Stimulated activated CD8-positive, alpha-beta memory T cell treated with anti-CD3 and anti-CD28 coated beads, Interleukin-2, amount 100 ng/mL, for 48 hours (primary cell): ENCODE results near the gene PCDH8.
A peak's percentile ranks its signal among the peaks of the same experiment; 100 is the strongest.
"Not testable (repeated sequence)": the region's sequence is repeated elsewhere in the genome, so short reads cannot be mapped to it uniquely, and the experiment has no call there.

Source experiments
- DNase-seq, 2 donors: peaks; one replicate each; pipeline ENCODE4 v3.0.0-alpha.2; 2020; ENCODE audit warnings: low read depth in 2 of 2

Gene PCDH8

DNA sequence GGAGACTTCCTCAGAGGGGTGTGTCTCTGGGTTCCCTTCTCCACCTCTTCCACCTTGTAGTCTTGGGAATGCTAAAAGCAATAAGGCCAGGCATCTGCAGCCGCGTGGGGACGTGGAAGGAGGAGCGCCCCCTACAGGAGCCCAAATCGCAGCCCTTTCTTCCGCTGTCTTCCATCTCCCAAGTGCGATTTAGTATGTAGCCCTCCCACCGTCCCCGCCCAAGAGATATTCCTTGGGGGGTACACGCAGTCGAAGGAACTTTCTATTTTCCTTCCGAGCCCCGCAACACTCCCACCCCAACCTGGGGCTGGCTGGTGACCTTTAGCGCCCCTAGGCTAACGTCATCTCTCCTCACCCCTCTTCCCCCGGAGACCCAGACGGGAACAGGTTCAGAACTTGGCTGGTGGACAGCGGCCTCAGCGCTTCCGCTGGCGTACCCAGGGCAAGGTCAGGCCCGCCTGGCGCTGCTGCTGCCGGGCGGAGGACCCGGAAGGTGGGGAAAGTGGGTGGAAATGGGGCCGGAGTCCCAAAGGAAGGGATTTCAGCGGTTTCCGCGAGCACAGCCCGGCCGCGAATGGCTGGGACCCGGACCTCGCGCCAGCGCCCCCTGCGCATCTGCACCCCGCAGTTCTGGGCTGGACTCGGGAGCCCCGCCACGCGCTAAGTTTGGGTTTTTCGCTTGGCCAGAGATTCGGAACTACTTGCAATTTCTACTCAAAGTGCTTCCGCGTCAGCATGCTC is 2.1 kb upstream of the PCDH8 start:
- peak in 1 of 2 donors; percentile 30 for DNase-seq

DNA sequence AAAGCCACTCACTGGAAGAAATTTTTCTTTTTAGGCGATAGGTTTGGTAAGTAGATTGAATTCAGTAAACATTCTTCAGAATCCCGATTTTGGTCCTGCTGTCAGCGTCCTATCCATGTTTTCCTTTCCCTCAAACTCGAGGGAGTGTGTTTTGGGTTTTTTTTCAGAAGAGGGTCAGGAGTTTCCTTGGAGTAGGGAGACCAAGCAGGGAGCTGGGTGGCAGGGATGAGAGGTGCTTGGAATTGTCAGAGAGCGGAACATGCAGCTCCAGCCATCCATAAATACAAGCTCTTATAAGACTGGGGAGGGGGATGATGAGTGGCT is 1.6 kb upstream of the PCDH8 start:
- DNase-seq: no peak

DNA sequence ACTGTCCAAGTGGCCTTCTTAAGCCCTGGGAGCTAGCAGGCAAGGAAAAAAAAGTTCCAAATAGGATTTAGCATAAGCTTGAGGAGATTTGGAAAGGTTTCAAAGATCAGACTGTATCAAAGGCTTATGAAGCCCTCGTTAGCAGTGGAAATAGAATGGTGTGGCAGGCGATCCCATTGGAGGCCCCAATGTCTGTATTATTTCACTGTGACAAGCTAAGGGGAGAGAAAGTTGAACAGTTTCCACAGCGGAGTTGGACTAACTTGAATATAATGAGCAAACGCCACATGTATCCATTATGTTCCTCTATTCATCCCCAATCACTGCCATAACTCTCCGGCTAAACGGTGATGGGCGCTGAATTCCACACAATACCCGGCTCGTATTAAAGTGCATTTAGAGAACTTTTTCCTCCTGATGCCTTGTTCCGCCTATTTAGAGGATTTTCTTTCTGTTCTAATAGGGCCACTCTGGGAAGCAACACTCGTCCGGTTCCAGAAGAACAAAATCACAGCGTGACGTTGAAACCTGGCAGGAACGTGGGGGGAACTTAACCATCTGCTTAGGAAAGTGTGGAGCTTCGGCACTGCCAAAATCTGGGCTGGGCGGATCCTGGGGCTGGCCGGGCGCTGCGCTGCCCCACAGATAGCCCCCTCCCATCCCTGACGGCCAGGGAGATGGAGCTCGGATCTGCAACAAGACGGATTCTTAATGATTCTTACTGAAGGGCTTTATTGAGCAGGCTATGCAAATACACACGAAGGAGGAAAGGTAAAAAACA is 1.0 kb upstream of the PCDH8 start:
- no peak for DNase-seq

DNA sequence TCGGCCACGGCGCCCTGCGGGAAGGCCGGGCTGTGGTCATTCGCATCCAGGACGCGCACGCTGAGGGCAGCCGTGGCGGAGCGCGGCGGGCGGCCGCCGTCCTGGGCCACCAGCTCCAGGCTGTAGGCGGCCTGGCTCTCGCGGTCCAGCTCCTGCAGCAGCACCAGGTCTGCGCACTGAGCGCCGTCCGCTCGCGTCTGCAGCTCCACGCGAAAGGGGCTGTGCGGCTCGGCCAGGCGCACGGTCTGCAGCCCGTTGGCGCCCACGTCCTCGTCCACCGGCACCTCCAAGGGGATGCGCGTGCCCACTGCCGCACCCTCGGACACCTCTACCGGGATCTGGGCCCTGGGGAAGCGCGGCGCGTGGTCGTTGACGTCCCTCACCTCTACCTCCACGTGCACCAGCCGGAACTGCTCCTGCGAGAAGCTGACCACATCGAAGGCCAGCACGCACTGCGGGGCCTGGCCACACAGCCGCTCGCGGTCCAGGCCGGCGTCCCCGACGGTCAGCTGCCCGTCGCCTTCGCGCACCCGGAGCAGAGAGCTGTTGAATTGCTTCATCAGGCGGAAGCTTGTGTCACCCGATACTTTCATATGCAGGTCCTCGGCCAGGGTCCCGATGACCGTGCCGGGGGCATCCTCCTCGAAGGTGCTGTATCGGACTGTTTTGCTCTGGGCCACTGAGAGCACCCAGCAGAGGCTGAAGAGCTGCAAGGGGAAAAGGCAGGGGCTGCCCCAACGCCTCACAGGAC is 583 bp downstream of the PCDH8 start:
- no peak for DNase-seq

GRCh38 chr13:52847322-52847681 is 1.1 kb downstream of the PCDH8 start:
- no peak for DNase-seq

DNA sequence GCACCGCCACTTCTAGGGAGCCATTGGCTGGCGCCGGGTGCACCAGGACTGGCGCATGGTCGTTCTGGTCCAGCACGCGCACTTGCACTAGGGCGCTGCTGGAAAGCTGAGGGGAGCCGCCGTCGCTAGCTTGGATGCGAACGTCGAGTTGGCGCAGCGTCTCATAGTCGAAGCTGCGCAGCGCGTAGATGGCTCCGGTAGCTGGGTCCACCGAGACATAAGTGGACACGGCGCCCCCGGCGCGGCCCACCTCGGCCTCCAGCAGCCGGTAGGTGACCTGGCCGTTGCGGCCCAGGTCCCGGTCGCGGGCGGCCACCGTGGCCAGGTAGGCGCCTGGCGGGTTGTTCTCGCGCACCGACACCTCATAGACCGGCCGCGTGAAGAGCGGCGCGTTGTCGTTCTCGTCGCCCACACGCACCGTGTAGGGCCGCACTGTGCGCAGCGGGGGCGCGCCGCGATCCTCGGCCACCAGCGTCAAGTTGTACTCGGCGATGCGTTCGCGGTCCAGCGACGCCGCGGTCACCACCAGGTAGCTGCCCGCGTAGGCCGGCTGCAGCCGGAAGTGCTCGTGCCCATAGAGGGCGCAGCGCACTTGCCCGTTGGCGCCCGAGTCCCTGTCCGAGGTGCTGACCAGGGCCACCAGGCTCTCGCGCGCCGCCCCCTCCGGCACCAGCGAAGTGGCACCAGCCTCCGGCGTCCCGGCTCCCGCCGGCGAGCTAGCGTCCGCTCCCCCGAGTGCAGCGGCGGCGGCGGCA is 1.7 kb downstream of the PCDH8 start:
- no peak for DNase-seq

DNA sequence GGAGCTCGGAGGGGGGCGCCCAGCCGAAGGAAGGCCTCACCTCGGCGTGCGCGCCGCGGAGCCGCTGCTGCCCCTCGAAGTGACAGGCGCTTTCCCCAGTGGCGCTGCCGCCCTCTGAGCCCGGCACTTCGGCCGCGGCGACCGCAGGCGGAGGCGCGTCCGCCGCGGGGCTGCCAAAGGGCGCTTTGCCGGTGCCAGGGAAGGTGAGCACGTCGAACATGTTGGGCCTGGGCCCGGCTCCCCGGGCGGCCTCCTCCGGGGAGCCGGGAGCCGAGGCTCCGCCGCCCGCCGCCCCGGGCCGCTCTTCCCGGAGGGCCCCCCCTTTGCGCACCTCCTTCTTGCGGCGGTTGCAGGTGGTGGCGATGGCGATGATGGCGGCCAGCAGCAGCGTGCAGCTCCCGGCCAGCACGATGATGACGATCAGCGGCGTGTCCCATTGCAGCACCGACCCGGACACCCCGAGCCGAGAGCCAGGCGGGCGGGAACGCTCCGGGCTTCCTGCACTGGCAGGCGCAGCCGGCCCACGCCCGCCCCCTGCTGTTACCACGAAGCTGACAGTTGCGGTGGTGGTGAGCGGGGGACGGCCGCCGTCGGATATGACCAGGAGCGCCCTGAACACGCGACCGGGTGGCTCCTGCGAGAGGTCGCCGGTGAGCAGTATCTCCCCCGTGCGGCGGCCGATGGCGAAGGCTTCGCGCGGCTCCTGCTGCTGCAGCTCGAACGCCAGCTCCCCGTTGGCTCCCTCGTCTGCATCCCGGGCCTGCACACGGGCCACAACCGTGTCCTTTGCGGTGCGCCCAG is 2.5 kb downstream of the PCDH8 start:
- DNase-seq: peak in 1 of 2 donors; percentile 20

DNA sequence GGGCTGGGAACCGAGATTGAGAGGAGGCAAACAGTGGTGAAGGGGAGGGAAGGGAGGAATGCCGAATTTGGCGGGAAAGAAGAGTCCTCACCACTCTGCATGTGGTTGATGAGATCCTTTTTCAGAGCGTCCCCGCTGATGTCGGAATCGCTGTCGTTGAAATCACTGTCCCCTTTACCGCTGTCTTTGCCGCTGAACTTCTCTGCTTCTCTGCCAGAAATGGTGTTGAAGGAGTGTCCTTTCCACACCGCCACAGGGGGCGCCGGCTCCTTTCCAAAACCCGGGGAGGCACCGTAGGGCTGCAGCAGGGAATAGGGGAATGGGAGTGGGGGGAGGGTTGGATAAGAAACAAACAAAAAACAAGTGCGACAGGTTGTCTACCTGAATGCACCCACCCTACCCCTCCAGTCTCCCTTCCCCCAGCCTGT is 3.1 kb downstream of the PCDH8 start:
- DNase-seq: no peak

DNA sequence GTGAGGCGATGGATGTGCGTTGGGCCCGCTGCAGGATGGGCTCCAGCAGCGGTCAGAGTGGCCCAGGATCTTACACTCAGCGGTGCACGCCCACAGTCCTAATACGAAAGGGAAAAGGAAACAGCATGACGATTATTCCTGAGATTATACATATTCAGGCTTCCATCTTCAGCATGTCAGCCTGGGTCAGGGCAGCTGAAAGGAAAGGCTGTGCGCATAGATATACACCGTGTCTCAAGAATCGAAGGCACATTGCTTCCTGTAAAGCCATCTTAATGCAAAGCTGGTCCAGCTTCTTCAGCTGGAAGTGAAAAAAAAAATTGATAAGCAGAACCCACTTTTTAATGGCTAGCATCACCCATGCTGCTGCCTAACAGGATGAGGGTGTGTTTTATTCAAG is 3.6 kb downstream of the PCDH8 start:
- DNase-seq: no peak

- no peak for DNase-seq
Observed at GRCh38 chr13:52842441-52842840, 6.0 kb downstream of the PCDH8 start.

- DNase-seq: no peak
Observed at GRCh38 chr13:52840066-52840465, 8.4 kb downstream of the PCDH8 start.

DNA sequence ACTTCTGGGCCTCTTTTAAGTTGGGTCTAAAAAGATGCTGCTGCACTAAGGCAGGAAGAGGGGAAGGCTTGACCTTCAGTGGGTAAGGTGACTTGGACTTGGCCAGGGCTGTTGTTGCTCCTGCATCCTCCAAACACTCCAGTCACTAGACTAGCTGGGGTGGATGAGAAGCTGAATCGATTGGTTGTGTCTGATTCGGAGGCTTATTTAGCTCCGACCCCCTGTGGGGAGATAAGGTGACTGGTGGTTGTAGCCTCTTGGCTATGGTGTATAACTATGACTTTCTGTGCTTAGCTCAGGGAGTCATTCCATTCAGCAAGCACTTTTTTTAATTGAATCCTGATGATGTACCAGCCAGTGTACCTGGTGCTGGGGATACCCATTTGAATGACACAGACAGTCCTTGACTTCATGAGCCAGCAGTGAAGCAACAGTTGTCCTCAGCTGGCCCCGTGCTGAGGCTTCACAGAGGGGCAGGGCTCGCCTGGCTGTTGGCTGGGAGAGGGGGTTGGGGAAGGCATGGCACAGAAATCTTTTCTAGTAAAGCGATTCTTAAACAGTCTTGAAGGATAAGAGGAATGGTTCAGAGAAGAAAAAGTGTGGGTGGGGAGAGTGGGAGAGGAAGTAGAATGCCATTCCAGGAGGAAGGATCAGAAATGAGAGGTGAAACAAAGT is 9.9 kb downstream of the PCDH8 start:
- DNase-seq: no peak

GRCh38 chr13:52837850-52838249 is 10.6 kb downstream of the PCDH8 start:
- no peak for DNase-seq

- DNase-seq: no peak
Observed at GRCh38 chr13:52835071-52835839, 13.2 kb downstream of the PCDH8 start.

DNA sequence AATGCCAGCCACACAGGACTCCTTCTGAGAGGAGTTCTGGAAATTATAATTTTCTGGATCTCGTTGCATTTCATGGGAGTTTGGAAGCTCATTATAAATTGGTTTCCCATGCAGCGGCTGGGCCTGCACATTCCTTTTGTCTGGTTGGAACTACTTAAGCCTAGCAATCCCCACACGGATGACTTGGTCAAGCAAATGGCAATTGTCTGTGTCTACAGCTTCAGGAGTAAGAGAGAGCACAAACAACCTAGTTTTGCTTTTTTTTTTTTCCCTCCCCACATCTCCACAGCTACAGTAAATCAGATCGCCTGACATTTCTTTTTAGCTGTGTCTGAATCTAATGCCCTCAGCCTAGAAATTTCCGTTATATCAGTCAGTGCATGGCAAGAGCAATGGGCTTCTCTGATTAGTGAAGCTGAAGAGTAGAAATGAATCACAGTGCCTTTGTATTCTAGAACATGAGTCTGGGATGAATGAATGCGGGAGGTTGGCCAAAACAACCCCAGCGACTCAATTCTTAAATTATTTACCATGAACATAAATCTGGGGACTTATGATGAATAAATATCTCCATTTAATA is 15.1 kb downstream of the PCDH8 start:
- no peak for DNase-seq

- no peak for DNase-seq
Observed at GRCh38 chr13:52832313-52832712, 16.1 kb downstream of the PCDH8 start.

DNA sequence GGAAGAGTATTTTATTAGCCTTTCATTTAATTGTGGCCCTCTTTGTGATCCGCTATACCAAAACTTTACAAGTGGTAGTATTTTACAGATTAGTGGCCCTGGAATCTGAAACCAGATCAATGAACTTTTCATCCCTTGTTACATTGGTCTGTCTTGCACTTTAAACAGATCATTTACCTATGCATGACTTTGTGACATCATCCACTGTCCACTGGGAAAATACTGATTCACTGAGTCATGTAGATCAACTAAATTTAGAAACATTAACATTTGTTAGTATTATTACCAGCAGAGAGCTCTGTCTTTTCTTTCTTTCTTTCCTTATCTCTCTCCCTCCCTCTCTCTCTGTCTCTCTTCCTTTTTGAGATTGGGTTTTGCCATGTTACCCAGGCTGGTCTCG is 17.5 kb downstream of the PCDH8 start:
- no peak for DNase-seq

- DNase-seq: no peak
Observed at GRCh38 chr13:52827839-52828238, 20.6 kb downstream of the PCDH8 start.

DNA sequence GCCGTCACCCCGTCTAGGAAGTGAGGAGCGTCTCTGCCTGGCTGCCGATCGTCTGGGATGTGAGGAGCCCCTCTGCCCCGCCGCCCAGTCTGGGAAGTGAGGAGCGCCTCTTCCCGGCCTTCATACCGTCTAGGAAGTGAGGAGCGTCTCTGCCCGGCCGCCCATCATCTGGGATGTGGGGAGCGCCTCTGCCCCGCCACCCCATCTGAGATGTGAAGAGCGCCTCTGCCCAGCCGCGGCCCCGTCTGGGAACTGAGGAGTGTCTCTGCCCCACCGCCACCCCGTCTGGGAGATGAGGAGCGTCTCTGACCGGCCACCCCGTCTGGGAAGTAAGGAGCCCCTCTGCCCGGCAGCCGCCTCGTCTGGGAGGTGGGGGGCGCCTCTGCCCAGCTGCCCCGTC is 30.6 kb downstream of the PCDH8 start:
- DNase-seq: not testable (repeated sequence)

- DNase-seq: no peak
Observed at GRCh38 chr13:52815330-52815729, 33.1 kb downstream of the PCDH8 start.
